Measurements from ENCODE around the gene OSBPL3.

The OSBPL3 gene

GRCh38 chr7:25005658-25006057, 25.7 kb upstream of the OSBPL3 start:
- CTCF ChIA-PET: interaction anchor here (0.7 kb wide), 1 partner anchor 88 kb away, joined by 3 read pairs; no protein-coding TSS in a partner anchor
- DNase-seq (ENCODE audit: low spot score): no peak
- POLR2A ChIA-PET (ENCODE audit: low non-redundant PET): no interaction called here
- H3K27ac ChIP-seq: no peak overlapping the region
- TF ChIP-seq, protein P1, sequence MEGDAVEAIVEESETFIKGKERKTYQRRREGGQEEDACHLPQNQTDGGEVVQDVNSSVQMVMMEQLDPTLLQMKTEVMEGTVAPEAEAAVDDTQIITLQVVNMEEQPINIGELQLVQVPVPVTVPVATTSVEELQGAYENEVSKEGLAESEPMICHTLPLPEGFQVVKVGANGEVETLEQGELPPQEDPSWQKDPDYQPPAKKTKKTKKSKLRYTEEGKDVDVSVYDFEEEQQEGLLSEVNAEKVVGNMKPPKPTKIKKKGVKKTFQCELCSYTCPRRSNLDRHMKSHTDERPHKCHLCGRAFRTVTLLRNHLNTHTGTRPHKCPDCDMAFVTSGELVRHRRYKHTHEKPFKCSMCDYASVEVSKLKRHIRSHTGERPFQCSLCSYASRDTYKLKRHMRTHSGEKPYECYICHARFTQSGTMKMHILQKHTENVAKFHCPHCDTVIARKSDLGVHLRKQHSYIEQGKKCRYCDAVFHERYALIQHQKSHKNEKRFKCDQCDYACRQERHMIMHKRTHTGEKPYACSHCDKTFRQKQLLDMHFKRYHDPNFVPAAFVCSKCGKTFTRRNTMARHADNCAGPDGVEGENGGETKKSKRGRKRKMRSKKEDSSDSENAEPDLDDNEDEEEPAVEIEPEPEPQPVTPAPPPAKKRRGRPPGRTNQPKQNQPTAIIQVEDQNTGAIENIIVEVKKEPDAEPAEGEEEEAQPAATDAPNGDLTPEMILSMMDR (conservative IDR thresholded peaks at IDR 0.05; ENCODE audit: low read depth): no peak

DNA sequence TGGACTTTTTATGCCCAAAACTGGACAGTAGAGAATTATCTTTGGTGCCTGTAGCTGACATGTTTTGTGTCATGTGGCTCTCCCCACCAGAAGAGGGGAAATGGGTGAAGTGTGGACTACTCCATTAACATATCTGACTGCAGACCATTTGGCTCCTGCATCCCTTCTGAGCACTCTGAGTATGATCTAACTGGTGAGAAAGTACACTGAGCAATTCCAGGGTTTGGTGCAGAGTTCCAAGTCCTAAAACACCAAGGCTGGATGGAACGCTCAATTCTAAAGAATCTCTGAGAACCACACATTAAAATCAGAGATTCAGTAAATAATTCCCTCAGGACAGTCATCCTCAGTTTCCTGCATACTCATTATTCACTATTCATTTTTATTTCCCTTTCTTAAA, 22.8 kb upstream of the OSBPL3 start:
- no peak for DNase-seq (ENCODE audit: low spot score)
- POLR2A ChIA-PET (ENCODE audit: low non-redundant PET): no interaction called here
- CTCF ChIA-PET: no interaction called here
- TF ChIP-seq, protein P1 (conservative IDR thresholded peaks at IDR 0.05; ENCODE audit: low read depth): no peak
- no peak overlapping the region for H3K27ac ChIP-seq

DNA sequence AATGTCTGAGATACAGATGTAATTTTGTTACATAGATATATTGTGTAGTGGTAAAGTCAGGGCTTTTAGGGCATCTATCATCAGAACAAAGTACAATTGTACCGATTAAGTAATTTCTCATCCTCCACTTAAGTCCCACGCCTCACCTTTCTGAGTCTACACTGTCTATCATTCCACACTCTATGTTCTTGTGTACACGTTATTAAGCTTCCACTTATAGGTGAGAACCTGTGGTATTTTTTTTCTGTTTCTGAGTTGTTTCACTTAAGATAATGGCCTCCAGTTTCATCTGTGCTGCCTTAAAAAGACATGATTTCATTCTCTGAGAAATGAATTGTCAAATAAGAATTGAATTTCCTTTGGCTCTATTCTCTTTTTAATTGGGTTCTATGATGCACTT, 15.5 kb upstream of the OSBPL3 start:
- POLR2A ChIA-PET (ENCODE audit: low non-redundant PET): no interaction called here
- no peak for DNase-seq (ENCODE audit: low spot score)
- CTCF ChIA-PET: no interaction called here
- TF ChIP-seq, protein P1 (conservative IDR thresholded peaks at IDR 0.05; ENCODE audit: low read depth): no peak
- H3K27ac ChIP-seq: no peak overlapping the region

DNA sequence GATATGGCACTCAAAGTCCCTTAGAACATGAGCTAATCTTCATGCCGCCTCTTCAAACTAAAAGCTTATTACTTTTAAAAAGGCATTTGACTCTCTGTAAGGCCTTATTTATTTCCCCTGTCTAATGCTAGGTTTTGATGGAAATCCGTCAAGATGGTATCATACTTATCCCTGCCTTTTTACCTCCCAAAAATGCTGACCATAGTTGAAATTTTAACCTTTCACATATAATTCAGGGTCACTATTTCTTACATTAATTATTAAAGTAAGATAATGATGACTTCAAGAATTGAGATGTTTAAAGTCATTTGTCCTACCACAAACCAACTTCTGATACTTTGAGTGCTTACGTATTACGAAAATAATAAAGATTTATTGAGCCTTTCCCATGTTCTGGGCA, 12.3 kb upstream of the OSBPL3 start:
- CTCF ChIA-PET: interaction anchor here (0.5 kb wide), 1 partner anchor 13 kb away, joined by 4 read pairs; no protein-coding TSS in a partner anchor

DNA sequence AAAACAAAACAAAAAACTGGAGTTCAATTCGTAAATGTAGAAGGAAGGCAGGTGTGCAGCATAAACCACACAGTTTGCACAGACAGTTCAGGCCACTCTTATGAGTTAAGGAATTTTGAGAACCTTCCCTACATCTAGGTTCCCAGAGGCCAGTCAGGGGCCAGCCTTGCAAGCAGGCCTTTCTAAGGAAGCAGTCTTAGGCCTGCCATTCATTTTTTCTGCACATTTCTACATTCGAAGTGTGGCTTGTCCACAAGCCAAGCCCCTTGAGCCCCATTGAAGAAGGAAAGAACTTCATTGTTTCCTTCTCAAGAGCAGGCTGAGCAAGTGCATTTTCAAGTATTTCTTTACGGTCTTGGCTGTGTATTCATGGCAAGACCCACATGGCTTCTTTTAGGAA, 11.4 kb upstream of the OSBPL3 start:
- DNase-seq (ENCODE audit: low spot score): no peak
- CTCF ChIA-PET: no interaction called here
- TF ChIP-seq, protein P1 (conservative IDR thresholded peaks at IDR 0.05; ENCODE audit: low read depth): no peak
- no peak overlapping the region for H3K27ac ChIP-seq
- POLR2A ChIA-PET (ENCODE audit: low non-redundant PET): no interaction called here

More for the DNA sequence above, 12.3 kb upstream of the OSBPL3 start:
- no peak for DNase-seq (ENCODE audit: low spot score)
- TF ChIP-seq, protein P1 (conservative IDR thresholded peaks at IDR 0.05; ENCODE audit: low read depth): no peak
- POLR2A ChIA-PET (ENCODE audit: low non-redundant PET): no interaction called here
- H3K27ac ChIP-seq: no peak overlapping the region

DNA sequence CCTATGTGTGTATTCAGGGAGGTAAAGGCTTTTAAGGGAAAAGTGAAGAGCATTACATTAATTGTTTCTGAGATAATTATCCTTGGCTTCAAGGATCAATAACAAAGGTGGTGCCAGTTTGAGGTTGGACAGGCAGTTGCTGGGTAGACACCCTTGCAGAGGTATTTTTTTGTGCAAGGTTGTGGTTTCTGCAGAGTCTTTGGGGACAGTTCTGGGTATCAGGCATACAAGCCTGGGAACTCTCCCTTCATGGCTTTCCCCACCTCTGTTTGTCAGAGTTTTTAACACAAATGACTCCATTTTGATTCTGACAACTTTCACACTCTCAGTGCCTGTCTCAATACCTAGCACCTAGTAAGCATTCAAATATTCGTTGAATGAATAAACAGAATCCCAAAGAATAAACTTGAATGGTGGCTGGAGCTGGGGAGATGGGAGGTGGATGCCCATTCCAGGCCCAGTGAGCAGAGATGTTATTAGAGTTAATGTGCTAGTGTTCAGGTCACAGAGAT, 7.4 kb upstream of the OSBPL3 start:
- no peak overlapping the region for H3K27ac ChIP-seq
- ChIA-PET CTCF (interaction anchor here (0.7 kb wide), 1 partner anchor 943 kb away, joined by 3 read pairs; no protein-coding TSS in a partner anchor), POLR2A (ENCODE audit: low non-redundant PET) (no interaction called here)
- TF ChIP-seq, protein P1 (conservative IDR thresholded peaks at IDR 0.05; ENCODE audit: low read depth): no peak
- no peak for DNase-seq (ENCODE audit: low spot score)

Data from RWPE1 (cell line).